Cardiac fibroblast (primary cell): ENCODE data around the gene SSH2.
"Not testable (repeated sequence)": the region's sequence is repeated elsewhere in the genome, so short reads cannot be mapped to it uniquely, and the experiment has no call there.

ENCODE experiments used
- DNase-seq, 2 donors: peaks; one replicate each; pipeline versions ENCODE4 v3.0.0 to v3.0.0-alpha.2; 2010; ENCODE audit warnings: low read depth in 2 of 2
- H3K4me3 ChIP-seq, 2 donors: replicated peaks in 1 of 2; 1 replicate in 1 of 2; 2 replicates in 1 of 2; pipeline ENCODE4 v1.5.1; 2011; ENCODE audit warnings: low read depth in 2 of 2, low read length in 2 of 2, mild to moderate bottlenecking in 2 of 2, moderate library complexity in 1 of 2
- CTCF ChIP-seq: IDR thresholded peaks from one replicate; pipeline ENCODE4 v1.5.1; 2011; ENCODE audit warnings: low read depth, mild to moderate bottlenecking, low read length, inconsistent platforms

SSH2 gene

GRCh38 chr17:29652976-29653375 lies 277.1 kb downstream of the SSH2 start:
- no peak for TF ChIP-seq CTCF
- H3K4me3 ChIP-seq, result no peak overlapping the region
- no peak for DNase-seq

GRCh38 chr17:29651913-29652312 lies 278.1 kb downstream of the SSH2 start:
- not testable (repeated sequence) for DNase-seq, H3K4me3 ChIP-seq

GRCh38 chr17:29650396-29650795 lies 279.6 kb downstream of the SSH2 start:
- no peak for TF ChIP-seq CTCF
- H3K4me3 ChIP-seq, result no peak overlapping the region
- DNase-seq, result no peak

GRCh38 chr17:29649359-29649758 lies 280.7 kb downstream of the SSH2 start:
- DNase-seq, result no peak
- H3K4me3 ChIP-seq, result no peak overlapping the region
- TF ChIP-seq CTCF, result no peak

GRCh38 chr17:29648005-29648404 lies 282.0 kb downstream of the SSH2 start:
- no peak for TF ChIP-seq CTCF
- DNase-seq, result no peak
- H3K4me3 ChIP-seq, result no peak overlapping the region

- H3K4me3 ChIP-seq, result no peak overlapping the region
These were observed 284.4 kb downstream of the SSH2 start for GRCh38 chr17:29645515-29646051.

GRCh38 chr17:29643817-29644160 lies 286.2 kb downstream of the SSH2 start:
- TF ChIP-seq CTCF, result no peak
- H3K4me3 ChIP-seq, result no peak overlapping the region
- DNase-seq, result no peak

More at GRCh38 chr17:29645515-29646051, 284.4 kb downstream of the SSH2 start:
- DNase-seq, result peak; percentile 93 to 97
- no peak for TF ChIP-seq CTCF
